Stimulated activated CD8-positive, alpha-beta memory T cell treated with anti-CD3 and anti-CD28 coated beads, Interleukin-12 subunit alpha, Interleukin-12 subunit beta, amount 100 ng/mL, for 4 hours (primary cell): ENCODE data around the gene FMNL2.
"Not testable (repeated sequence)": the region's sequence is repeated elsewhere in the genome, so short reads cannot be mapped to it uniquely, and the experiment has no call there.

ENCODE experiments used
- DNase-seq: peaks from one replicate; pipeline ENCODE4 v3.0.0-alpha.2; 2020; ENCODE audit warnings: low read depth

The FMNL2 gene

DNA sequence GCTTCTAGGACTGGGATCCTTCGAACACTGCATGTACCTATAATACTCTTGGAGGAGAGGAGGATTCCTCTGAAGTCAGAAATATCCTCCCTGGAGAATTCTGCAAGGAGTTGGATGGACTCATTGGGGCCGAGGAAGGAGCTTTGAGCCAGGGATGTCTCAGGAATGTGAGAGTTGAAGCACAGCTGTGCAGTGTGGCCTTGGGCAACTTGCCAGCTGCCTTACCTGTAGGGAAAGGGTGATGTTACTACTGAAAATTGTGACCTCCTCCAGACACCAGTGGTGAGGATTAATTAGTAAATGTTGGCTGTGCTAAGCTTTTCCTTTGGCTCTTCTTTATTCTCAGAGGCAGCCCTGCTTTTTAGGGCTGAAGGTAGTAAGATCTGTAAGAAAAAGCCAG is 41.4 kb downstream of the FMNL2 start:
- no peak for DNase-seq

DNA sequence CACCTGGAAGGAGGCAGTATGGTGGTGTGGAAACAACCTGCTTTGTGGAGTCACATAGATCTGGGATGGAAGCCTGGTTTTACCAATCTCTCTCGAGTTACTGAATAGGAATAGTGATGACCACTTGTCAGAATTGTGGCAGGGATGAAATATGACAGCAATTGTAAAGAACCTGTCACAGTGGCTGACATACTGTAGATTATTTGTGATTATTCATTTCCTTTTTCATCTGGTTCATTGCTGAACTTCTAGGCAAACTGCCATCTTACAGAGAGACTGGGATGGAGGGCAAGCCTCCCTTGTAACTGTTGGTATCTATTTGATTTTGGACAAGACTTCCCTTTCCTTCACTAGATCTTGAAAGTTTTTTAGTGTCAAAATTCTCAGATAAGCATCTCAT is 42.0 kb downstream of the FMNL2 start:
- no peak for DNase-seq

DNA sequence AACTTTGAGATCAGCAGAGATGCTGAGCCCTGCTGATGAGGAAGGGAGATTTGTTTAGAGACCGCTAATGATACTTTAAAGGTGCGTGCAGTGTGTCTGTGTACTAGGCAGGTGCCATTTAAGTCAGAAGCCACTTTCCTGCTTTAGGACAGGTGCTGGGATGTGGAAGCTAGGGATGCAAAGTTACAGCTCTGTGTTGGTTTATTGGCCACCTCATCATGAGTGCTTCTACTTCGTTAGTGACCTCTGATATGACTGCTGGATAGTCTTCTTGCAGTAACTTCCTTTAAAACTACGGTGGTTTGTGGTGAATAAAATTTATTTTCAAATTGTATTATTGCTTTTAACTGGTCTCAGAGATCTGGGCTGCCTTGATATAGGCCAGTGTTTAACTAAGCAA is 44.1 kb downstream of the FMNL2 start:
- no peak for DNase-seq

DNA sequence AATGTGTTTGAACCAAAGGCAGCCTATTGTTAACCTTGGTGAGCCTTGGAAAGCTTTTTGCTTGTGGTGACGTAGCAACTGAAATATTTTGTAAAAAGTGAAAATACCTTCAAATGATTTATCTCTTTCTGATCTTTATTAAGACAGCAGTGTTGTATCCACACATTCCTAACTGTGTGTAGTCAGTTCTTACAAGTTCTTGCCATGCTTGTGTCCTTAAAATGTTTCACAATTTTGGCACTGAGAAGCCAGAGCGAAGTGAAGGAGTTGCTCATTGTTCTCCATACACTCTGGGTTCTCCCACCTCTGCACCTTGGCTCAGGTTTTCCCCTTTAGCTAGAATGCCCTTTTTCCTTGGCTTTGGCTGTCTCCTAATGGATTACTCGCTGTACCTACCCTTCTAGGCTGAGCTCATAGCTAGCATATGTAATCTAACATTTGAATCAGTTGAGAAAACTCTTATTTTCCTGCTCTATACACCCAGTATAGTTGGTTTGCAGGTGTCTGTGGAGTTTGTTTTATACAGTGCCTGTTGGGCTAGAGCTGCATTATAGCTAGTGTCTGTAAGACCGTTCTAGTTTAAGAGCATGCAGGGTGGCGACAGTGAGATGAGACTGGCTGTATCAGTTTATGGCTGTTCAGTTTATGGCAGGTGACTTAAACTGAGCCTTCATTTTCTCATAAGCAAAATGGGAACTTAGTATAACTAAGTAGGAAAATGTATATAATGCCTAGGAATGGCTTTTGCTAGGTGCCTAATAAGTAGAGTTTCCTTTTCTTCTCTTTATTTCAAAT is 45.5 kb downstream of the FMNL2 start:
- no peak for DNase-seq

DNA sequence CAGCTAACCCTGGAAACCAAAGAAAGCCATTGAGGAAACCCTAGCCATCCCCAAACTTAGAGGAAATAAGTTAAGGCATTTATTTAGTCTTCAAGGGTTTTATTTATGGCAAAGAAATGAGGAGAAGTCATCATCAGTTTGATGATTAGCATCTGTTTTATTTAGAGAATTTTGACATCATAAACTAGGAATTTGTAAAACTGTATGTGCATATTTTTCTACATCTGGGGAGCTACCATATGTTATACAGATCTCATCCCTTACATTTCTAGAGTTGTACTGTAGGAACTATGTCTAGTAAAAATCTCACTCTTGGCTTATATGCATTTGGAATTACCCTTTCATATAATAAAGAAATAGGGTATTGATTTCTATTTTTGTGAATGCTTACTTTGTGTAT is 48.7 kb downstream of the FMNL2 start:
- no peak for DNase-seq

DNA sequence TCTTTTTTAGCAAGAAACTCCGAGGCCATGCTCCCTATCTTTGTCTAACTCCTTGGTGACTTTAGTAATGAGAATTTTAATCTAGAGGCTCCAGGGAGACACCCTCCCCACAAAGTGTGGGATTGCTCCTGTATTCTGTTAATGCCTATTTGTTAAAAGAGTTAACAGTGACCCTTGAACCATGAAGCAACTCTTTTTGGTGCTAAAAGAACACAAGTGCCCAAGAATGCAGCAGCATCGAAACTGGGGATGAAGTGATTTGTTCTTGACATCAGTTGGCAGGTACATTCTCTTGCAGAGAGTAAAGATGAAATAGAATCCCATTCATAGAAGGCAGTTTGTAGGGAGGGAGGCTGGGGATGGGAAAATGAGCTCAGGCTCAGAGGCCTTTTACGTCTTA is 50.0 kb downstream of the FMNL2 start:
- no peak for DNase-seq

- DNase-seq = no peak
Measured at GRCh38 chr2:152385650-152386049, 50.7 kb downstream of the FMNL2 start.

DNA sequence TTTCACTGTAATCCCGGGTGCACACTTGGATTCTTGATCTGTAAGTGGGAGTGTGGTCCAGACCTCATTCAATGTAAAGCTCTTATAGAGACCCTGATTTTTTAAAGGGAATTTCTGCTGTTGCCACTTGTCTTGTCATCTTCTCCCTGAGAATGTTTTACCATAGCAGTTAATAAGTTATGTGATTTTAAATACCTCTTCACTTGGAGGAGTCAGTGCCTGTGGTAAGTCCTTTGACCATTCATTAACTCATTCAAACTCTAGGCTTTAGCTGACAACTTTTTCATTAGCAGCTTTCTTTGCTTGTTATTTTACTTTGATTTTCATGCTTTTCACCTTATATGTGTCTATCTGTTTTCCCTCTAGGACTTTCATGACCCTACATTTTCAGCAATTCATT is 51.3 kb downstream of the FMNL2 start:
- DNase-seq = no peak

- no peak for DNase-seq
Measured at GRCh38 chr2:152387041-152387440, 52.1 kb downstream of the FMNL2 start.

DNA sequence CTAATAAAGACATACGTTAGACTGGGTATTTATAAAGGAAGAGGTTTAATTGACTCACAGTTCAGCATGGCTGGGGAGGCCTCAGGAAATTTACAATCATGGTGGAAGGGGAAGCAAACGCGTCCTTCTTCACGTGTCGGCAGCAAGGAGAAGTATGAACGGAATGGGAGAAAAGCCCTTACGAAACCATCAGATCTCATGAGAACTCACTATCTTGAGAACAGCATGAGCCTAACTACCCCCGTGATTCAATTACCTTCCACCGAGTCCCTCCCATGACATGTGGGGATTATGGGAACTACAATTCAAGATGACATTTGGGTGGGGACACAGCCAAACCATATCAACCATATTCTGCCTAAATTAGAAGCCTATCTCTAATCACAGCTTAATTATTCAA is 53.3 kb downstream of the FMNL2 start:
- DNase-seq = not testable (repeated sequence)

DNA sequence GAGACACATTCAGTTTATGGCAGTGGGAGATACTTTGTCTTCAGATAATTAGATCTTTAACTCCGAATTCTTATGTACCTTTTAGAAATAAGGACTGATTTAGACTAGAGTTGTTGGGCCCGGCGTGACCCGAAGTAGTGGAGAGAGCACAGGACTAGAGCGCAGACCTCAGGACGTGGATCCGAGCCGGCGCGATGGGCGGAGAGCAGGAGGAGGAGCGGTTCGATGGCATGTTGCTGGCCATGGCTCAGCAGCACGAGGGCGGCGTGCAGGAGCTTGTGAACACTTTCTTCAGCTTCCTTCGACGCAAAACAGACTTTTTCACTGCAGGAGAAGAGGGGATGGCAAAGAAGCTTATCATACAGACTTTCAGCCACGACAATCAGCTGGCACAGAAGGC is 54.5 kb downstream of the FMNL2 start:
- DNase-seq = no peak

- no peak for DNase-seq
Measured at GRCh38 chr2:152390837-152391236, 55.9 kb downstream of the FMNL2 start.

DNA sequence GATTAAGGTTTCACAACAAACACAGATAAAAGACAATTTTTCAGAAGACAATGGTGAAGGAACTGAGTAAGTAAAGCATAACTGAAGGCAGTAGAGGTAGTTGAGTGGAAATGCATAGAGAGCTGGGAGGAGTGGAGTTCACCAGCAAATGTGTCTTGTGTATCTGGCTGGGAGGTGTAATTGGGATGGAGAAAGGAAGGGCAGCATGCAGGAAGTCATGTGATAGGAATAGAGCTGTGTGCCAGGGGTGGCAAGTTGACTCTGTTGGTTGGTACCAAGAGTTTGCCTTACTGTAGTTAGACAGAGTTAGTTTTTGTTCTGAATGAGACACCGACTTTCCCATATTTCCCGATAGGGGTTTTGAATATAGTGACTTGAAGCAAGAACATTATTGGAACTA is 56.3 kb downstream of the FMNL2 start:
- DNase-seq = no peak

DNA sequence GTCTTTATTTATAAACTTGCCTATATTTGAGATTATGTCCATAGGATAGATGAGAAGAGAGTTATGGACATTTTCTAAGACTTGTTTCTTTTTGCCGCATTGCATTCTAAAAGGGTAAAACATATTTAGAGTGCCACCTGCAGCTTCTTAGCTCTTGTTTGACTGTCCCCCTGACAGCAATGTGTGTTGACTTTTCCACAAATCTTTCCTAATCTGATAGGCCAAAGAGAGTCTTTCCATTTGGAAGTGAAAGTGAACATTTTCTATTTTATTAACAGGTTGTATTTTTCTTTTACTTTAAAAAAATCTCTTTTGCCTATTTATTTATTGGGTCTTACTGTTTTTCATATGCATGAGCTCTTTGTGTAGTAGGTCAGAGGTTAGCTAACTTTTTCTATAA is 58.4 kb downstream of the FMNL2 start:
- DNase-seq = no peak

DNA sequence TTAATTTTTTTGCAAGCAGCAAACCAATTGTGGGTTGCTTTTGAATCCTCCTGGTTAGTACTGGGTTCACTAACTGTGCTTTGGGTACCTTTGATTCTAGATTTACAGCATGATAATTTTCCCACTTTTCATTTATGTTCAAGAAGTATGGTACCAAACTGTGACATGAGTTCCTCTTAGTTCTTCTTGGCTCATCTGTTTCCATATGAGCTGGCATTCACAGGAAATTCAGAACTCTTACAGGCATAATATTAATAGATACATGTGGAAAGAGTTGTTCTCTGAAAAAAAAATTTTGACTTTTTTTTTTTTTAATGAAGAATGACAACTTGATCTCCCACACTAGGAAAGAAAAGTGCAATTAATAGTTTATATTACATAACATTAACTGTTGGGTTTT is 59.4 kb downstream of the FMNL2 start:
- no peak for DNase-seq

DNA sequence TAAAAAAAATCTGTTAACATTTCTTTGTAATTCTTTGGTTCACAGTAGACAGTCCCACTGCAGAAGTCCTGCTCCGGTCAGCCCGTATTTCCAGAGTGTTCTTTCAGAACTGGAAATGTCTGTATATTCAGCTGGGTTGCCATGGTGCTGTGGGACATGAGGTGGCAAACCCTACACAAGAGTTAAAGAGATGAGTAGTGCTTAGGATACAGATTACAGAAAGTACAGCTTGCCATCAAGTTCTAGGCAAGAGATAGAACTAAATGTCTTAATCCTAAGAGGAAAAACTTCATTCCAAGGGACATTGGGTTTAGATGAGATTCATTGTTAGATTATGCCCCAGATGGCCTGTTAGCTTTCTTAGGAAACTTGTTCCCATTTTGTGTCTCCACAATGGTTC is 60.1 kb downstream of the FMNL2 start:
- DNase-seq = no peak

DNA sequence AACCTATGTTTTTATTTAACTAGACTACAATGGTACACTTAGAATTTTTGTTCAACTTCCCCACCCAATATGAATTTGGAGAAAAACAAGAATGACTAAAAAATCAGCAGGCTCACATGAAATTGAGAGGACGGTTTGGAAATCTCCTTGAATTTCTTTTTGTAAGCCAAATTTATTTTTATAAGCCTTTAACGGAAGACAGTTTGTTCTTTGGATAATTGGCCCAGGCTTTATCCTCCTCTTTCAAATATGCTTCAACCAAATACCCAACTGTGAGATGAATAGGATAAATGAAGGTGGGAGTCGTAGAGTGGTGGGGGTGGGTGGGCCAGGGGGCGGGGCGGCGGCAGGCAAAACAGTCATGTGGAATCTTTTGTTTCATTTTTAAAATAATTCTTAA is 60.6 kb downstream of the FMNL2 start:
- DNase-seq = no peak

DNA sequence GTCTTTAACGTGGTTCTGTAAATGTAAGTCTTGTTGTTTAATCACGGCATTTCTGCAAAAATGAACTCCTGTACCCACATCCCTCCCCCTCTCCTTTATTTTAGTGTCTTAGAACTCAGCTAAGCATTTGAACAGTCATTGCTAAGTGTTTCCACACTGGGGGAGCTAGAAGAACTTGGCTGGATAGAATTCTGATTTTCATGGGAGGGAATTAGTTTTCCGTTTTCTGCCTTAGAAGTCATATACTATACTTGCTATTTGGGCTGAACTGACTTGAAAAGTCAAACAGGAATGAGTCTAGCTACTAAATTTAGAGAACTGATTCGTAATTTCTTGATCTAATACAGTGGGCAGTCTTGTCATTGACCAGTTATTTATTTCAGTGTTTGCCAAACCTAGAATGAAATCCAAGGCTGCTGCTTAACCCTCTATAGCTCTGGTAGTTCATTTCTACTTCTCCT is 61.1 kb downstream of the FMNL2 start:
- no peak for DNase-seq

DNA sequence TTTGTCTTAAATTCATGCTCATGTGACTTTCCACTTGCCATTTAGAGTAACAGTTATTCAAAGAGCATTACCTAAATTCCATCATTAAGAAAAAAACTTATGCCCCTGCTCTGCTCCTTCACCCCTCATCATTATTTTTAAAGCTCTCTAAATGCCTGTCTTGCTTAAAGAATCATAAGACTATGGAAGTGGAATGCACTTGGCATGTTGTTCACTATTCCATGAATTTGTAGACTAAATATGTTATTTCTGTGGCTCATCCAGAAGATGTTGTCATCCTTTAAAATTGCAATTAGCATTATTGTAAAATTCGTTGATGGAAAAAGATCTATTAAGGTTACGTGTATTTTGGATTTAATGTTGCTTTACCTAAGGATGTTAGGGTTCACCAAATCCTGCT is 61.8 kb downstream of the FMNL2 start:
- DNase-seq = no peak

DNA sequence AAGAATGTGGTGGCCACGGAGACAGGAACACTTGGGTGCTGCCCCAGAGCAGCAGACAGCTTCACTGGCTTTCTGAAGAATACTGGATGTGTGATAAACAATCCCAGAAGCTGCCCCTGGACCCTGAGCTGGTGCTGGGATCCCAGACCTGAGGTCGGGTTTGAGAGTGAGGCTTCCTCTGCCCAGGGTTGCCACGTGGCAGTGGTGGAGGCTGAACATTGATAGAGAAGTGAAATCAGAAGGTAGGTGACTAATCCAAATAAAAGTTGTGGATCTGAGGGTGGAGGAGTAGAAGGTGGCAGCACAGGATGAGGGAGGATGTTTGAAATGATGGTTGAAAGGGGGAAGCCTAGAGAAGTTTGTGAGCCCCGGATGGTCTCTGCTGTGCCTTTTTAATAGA is 64.0 kb downstream of the FMNL2 start:
- no peak for DNase-seq

GRCh38 chr2:152400607-152401214 is 65.7 kb downstream of the FMNL2 start:
- DNase-seq = no peak

DNA sequence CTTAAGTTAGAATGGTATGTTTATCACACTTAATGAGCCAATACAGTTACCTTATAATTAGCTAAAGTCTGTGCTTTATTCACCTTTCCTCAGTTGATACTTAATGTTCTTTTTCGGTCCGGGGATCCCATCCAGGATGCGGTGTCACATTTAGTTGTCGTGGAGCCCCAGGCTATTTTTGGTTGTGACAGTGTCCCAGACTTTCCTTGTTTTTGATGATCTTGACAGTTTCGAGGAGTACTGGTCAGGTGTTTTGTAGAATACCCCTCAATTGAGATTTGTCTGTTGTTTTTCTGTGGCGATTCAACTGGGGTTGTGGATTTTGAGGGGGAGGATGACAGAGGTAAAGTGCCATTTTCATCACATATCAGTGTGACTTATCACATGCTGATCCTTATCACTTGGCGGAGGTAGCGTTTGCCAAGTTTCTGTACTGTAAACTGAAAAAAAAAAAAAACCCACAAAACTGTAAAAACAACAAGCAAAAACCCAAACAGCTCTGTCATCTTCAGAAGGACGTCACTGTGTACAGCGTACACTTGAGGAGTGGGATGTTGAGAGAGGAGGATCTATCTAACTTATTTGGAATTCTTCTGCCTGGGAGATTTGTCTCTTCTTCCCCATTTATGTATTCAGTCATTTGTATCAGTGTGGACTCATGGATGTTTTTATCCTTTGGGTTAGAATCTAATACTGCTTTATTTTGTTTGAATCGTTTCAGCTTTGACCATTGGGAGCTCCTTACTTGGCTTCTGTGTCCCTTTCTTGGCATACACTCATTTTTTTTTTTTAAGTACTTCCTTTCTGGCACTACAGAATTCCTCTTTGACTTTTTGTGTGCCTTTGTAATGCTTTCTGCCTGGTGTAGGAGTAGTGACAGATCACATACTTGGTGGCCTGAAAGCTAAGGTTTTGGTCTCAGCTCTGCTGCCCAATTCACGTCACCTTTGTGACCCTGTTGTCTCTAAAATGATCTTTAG is 68.1 kb downstream of the FMNL2 start:
- DNase-seq = no peak
